HepG2 (cell line): ENCODE measurements around the gene PSD4. TPM values are rescaled to one million over a fixed set of nuclear protein-coding genes. Genes with fewer than 3 reads are reported as not detected.

Experiments
- ATAC-seq: fragments of 200-7000 bp; cut with Tn5 transposase; 3 replicates; pipeline ENCODE4 v1.9.1; 2020; ENCODE audit warnings: mild to moderate bottlenecking, moderate library complexity
- BruUV-seq: library from RNA; stranded (reverse); fragments of 400-500 nt; replicated peaks from 2 replicates; lab custom pipeline; 2021; lab: Mats Ljungman, UMichigan
- CTCF ChIA-PET: fragments of 300-600 bp; formaldehyde crosslinking; extraction: SDS; loops from one replicate; lab custom pipeline; 2021; ENCODE audit warnings: low total read pairs, inconsistent platforms, low intra/inter-chr PET ratio; lab: Yijun Ruan, JAX
- POLR2A ChIA-PET: fragments of 350-600 bp; sonication (Branson Sonifier 250); formaldehyde crosslinking; loops from one replicate; lab custom pipeline; 2020; ENCODE audit warnings: antibody characterized with exemption, inconsistent platforms; lab: Yijun Ruan, JAX
- DNase-seq: peaks from one replicate; pipeline ENCODE4 v3.0.0-alpha.2; 2015; ENCODE audit warnings: low spot score
- FAIRE-seq: peaks from 3 replicates; lab custom pipeline; 2011; peaks lifted over from hg19 to GRCh38; lab: Jason Lieb, UNC
- H2AFZ ChIP-seq: one replicate; pipeline ENCODE4 v1.6.1; 2011; ENCODE audit warnings: low read length, inconsistent platforms
- H3K27ac ChIP-seq: fragments of 300-600 bp; 3 replicates; pipeline ENCODE4 v1.8.0; 2011; ENCODE audit warnings: mixed run types, mild to moderate bottlenecking, mixed read lengths, low read length, inconsistent platforms; ENCODE audit not compliant: insufficient read depth; ENCODE audit errors: extremely low read length
- H3K27me3 ChIP-seq, 2 experiments: fragments of 200-600 bp in 1 of 2; 2 replicates in 1 of 2; 3 replicates in 1 of 2; pipeline versions ENCODE4 v1.6.0 to v1.8.0; 2011; ENCODE audit warnings: low read length in 2 of 2, mild to moderate bottlenecking in 2 of 2, moderate library complexity in 2 of 2, inconsistent platforms in 1 of 2; ENCODE audit not compliant: insufficient read depth in 2 of 2, control insufficient read depth in 1 of 2
- H3K36me3 ChIP-seq, 2 experiments: fragments of 200-600 bp in 1 of 2; replicated peaks in 1 of 2; 2 replicates in 1 of 2; 3 replicates in 1 of 2; pipeline versions ENCODE4 v1.5.1 to v1.8.0; 2011; ENCODE audit warnings: low read length in 2 of 2, inconsistent platforms in 1 of 2; ENCODE audit not compliant: insufficient read depth in 2 of 2, control insufficient read depth in 1 of 2
- H3K4me1 ChIP-seq: 2 replicates; pipeline ENCODE4 v1.5.1; 2012; ENCODE audit warnings: low read length, inconsistent platforms; ENCODE audit not compliant: insufficient read depth
- H3K4me2 ChIP-seq: 2 replicates; pipeline ENCODE4 v1.6.0; 2011; ENCODE audit warnings: low read depth, low read length, inconsistent platforms
- H3K4me3 ChIP-seq, 3 experiments: fragments of 200-600 bp in 1 of 3; sonication (generic), shearing (Covaris generic) in 1 of 3; replicated peaks in 1 of 3; 2 replicates each; pipeline ENCODE4 v1.5.1; 2011 to 2016; ENCODE audit warnings: low read length in 3 of 3, inconsistent platforms in 2 of 3, low read depth in 2 of 3, mild to moderate bottlenecking in 2 of 3, control low read depth in 1 of 3, mixed read lengths in 1 of 3; ENCODE audit not compliant: insufficient read depth in 1 of 3
- H3K79me2 ChIP-seq: one replicate; pipeline ENCODE4 v1.6.1; 2011; ENCODE audit warnings: low read length, inconsistent platforms; ENCODE audit not compliant: insufficient read depth
- H3K9ac ChIP-seq: 2 replicates; pipeline ENCODE4 v1.6.0; 2011; ENCODE audit warnings: mild to moderate bottlenecking, low read depth, low read length, inconsistent platforms; ENCODE audit not compliant: insufficient read depth
- H3K9me3 ChIP-seq: 2 replicates; pipeline ENCODE4 v1.5.1; 2012; ENCODE audit warnings: mild to moderate bottlenecking, low read length
- H4K20me1 ChIP-seq: 2 replicates; pipeline ENCODE4 v1.6.0; 2011; ENCODE audit warnings: inconsistent platforms, mild to moderate bottlenecking, low read length, moderate library complexity; ENCODE audit not compliant: insufficient read depth
- FOXM1 ChIP-seq: sonication (generic); formaldehyde crosslinking; IDR thresholded peaks from 2 replicates; pipeline ENCODE4 v1.5.0; 2020; ENCODE audit warnings: missing genetic modification reagents
- NPAS2 ChIP-seq: sonication (generic); formaldehyde crosslinking; IDR thresholded peaks from 2 replicates; pipeline ENCODE4 v1.8.0; 2022; ENCODE audit warnings: mild to moderate bottlenecking, missing genetic modification reagents, borderline replicate concordance
- TBL1XR1 ChIP-seq: fragments of 150-350 bp; IDR thresholded peaks from 2 replicates; pipeline ENCODE4 v1.6.1; 2014; ENCODE audit warnings: borderline replicate concordance, low read length; ENCODE audit not compliant: partially characterized antibody
- ZFYVE20 ChIP-seq: sonication (generic); formaldehyde crosslinking; IDR thresholded peaks from 2 replicates; pipeline ENCODE4 v1.8.0; 2023; ENCODE audit warnings: low read depth, mild to moderate bottlenecking, moderate library complexity, missing genetic modification reagents, borderline replicate concordance
- ZNF292 ChIP-seq: sonication (generic); formaldehyde crosslinking; IDR thresholded peaks from 2 replicates; pipeline ENCODE4 v1.8.1; 2022; ENCODE audit warnings: mild to moderate bottlenecking, low read depth, missing genetic modification reagents, borderline replicate concordance
- ZNF768 ChIP-seq: sonication (generic); formaldehyde crosslinking; IDR thresholded peaks from 2 replicates; pipeline ENCODE4 v1.4.0; 2020; ENCODE audit warnings: missing genetic modification reagents
- WGBS: methylation state at CpG from one replicate; pipeline ENCODE4 v1.1.6; 2017; ENCODE audit warnings: low lambda C conversion rate; 5-methylcytosine and 5-hydroxymethylcytosine counted together
- in situ Hi-C: cut with HindIII; loops from 2 replicates; pipeline ENCODE4 v1.10.0; 2017; ENCODE audit warnings: low pct_unique_long_range_greater_than_20kb; ENCODE audit not compliant: extremely low pct_ligation_motif_present
- intact Hi-C: fragments of 100-400 bp; cut with micrococcal nuclease; formaldehyde crosslinking; loops from one replicate; pipeline ENCODE4 v1.10.0; 2022; ENCODE audit not compliant: unreplicated experiment
- polyA plus RNA-seq, 8 experiments: library from polyadenylated mRNA; depleted of rRNA in 3 of 8; stranded (reverse) in 7 of 8; unstranded in 1 of 8; fragments of >200 nt; fragmentation: Illumina TruSeq in 4 of 8; extraction: Trizol in 4 of 8; gene quantifications; 2 replicates each; pipeline versions ENCODE4 v1.2.1 to v1.2.3, GENCODE V29; 2011 to 2016; ENCODE audit warnings: low read depth in 4 of 8, missing spikeins in 1 of 8, mixed read lengths in 1 of 8; ENCODE audit not compliant: insufficient read depth in 1 of 8
- total RNA-seq, 5 experiments: library from RNA; depleted of rRNA; stranded (reverse); fragments of >200 nt; fragmentation: Illumina TruSeq; extraction: Trizol; gene quantifications; 2 replicates each; pipeline ENCODE4 v1.2.3, GENCODE V29; 2016; ENCODE audit warnings: low read depth in 1 of 5
- TF ChIP-seq, protein P1 (sequence below): sonication (generic); formaldehyde crosslinking; IDR thresholded peaks from 2 replicates; pipeline ENCODE4 v1.5.0; 2020; ENCODE audit warnings: missing genetic modification reagents, mild to moderate bottlenecking, borderline replicate concordance
- TF ChIP-seq, protein P2 (sequence below): sonication (generic); formaldehyde crosslinking; IDR thresholded peaks from 2 replicates; pipeline ENCODE4 v1.5.0; 2020; ENCODE audit warnings: mild to moderate bottlenecking, missing genetic modification reagents, borderline replicate concordance
- TF ChIP-seq, protein P3 (sequence below): sonication (generic); formaldehyde crosslinking; IDR thresholded peaks from 2 replicates; pipeline ENCODE4 v1.9.0; 2021; ENCODE audit warnings: missing genetic modification reagents, borderline replicate concordance

PSD4 gene
- total and polyA plus RNA-seq, 2 of the 13 experiments (the other 11 are each of a cell fraction or from before 2014, with no cell fraction given), result 5.8 to 9.4 TPM

DNA sequence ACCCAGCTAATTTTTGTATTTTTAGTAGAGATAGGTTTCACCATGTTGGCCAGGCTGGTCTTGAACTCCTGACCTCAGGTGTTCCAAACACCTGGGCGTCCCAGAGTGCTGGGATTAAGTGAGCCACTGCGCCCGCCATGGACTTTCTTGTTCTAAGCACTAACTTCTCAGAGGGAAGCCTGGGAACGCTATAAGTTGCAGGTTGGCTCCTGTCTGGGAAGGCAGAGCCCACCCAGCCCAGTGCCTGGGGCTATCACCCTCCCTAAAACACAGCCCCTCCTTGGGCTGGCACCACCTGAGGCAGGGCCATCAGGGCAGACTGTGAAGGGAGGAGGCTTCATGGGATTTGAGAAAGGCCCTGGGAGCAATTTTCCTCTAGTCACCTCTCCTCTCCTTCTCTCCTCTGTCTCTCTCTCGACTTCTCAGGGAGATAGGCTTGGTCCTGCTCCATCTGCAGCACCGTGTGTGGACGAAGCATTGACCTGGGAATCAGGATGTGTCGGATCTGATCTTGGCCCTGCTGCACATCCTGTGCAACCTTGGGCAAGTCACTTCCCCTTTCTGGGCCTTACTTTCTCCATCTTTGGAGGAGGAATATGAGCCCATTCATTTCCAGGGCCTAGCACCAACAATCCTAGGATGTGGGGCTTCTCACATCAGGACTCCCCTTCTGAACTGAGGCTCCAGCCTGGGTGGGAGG, 10.9 kb downstream of the PSD4 start:
- Histone ChIP-seq H3K4me3 (no peak overlapping the region), H3K9me3 (no peaks in the 10 kb centered on the region), H3K27ac (no peak overlapping the region), H3K4me1 (peaks cover 38% of the 10 kb centered on the region), H3K4me2 (no peak overlapping the region), H3K79me2 (no peaks in the 10 kb centered on the region), H3K9ac (no peak overlapping the region), H2AFZ (no peak overlapping the region), H3K36me3 (no peaks in the 10 kb centered on the region; a peak in 1 of 5 replicates), H4K20me1 (no peaks in the 10 kb centered on the region), H3K27me3 (no peaks in the 10 kb centered on the region)
- CTCF ChIA-PET, result no interaction called here
- TF ChIP-seq ZNF292 (CRISPR knock-in tag), result no peak
- TF ChIP-seq ZNF768 (CRISPR knock-in tag), result peak; percentile 81
- FAIRE-seq (no peak), ATAC-seq (no peak), DNase-seq (no peak)
- WGBS, result 86% methylated on average over 8 of the region's 8 CpGs
- BruUV-seq, result no TSS peak
- POLR2A ChIA-PET, result interaction anchor here (2.0 to 6.4 kb wide), 3 partner anchors 14 to 28 kb away, joined by 8 to 97 read pairs (median 46); no protein-coding TSS in a partner anchor
- intact Hi-C loops, result no loop called here
- in situ Hi-C loops, result no loop called here

DNA sequence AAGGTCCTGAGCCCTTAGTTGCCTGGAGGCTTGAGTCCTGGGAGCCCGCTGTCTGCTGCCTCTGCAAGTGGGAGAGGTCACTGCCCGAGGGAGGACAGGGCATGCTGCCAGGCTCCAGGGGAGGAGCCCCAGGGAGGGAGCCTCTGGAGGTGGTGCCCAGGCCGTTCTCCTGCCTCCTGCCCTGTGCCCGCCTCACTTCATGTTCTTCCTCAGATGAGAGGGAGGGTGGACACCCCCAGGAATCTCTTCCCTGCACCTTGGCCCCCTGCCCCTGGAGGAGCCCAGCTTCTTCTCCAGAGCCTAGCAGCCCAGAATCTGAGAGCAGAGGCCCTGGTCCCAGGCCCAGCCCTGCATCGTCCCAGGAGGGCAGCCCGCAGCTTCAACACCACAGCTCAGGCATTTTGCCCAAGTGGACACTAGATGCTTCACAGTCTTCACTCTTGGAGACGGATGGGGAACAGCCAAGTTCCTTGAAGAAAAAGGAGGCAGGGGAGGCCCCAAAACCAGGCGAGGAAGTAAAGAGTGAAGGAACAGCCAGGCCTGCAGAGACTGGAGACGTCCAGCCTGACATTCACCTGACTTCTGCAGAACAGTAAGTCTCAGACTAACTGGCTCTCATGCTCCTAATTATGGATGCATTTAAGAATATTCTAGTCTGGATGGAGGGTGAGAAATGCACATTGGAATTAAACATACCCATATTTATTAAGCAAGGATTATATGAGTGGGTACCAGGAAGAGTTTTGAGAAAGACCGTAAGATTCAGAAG, 12.1 kb downstream of the PSD4 start:
- no peaks in the 10 kb centered on the region for H3K9me3 ChIP-seq
- H3K79me2 ChIP-seq, result no peaks in the 10 kb centered on the region
- H3K4me3 ChIP-seq, result no peak overlapping the region
- H3K27me3 ChIP-seq, result no peaks in the 10 kb centered on the region
- no peak overlapping the region for H3K4me2 ChIP-seq
- no peak overlapping the region for H3K27ac ChIP-seq
- ChIA-PET CTCF (interaction anchor here (0.9 kb wide), 1 partner anchor 18 kb away, joined by 3 read pairs; no protein-coding TSS in a partner anchor), POLR2A (interaction anchor here (1.7 kb wide), 1 partner anchor 13 kb away, joined by 4 read pairs; no protein-coding TSS in a partner anchor)
- intact Hi-C loops, result no loop called here
- in situ Hi-C loops, result no loop called here
- WGBS, result 79% methylated on average over 7 of the region's 10 CpGs
- no peaks in the 10 kb centered on the region; a peak in 1 of 5 replicates for H3K36me3 ChIP-seq
- peaks cover 26% of the 10 kb centered on the region for H3K4me1 ChIP-seq
- H2AFZ ChIP-seq, result no peak overlapping the region
- H3K9ac ChIP-seq, result no peak overlapping the region
- no peak for DNase-seq
- BruUV-seq, result no TSS peak
- H4K20me1 ChIP-seq, result no peaks in the 10 kb centered on the region
- no peak for ATAC-seq
- no peak for FAIRE-seq
- TF ChIP-seq FOXM1 (CRISPR knock-in tag) (no peak), NPAS2 (CRISPR knock-in tag) (no peak), ZFYVE20 (no peak), TBL1XR1 (no peak)
- TF ChIP-seq, protein P1, sequence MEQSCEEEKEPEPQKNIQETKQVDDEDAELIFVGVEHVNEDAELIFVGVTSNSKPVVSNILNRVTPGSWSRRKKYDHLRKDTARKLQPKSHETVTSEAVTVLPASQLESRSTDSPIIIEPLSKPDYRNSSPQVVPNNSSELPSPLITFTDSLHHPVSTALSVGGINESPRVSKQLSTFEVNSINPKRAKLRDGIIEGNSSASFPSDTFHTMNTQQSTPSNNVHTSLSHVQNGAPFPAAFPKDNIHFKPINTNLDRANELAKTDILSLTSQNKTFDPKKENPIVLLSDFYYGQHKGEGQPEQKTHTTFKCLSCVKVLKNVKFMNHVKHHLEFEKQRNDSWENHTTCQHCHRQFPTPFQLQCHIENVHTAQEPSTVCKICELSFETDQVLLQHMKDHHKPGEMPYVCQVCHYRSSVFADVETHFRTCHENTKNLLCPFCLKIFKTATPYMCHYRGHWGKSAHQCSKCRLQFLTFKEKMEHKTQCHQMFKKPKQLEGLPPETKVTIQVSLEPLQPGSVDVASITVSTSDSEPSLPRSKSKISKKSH (CRISPR knock-in tag), result no peak
- TF ChIP-seq, protein P2, sequence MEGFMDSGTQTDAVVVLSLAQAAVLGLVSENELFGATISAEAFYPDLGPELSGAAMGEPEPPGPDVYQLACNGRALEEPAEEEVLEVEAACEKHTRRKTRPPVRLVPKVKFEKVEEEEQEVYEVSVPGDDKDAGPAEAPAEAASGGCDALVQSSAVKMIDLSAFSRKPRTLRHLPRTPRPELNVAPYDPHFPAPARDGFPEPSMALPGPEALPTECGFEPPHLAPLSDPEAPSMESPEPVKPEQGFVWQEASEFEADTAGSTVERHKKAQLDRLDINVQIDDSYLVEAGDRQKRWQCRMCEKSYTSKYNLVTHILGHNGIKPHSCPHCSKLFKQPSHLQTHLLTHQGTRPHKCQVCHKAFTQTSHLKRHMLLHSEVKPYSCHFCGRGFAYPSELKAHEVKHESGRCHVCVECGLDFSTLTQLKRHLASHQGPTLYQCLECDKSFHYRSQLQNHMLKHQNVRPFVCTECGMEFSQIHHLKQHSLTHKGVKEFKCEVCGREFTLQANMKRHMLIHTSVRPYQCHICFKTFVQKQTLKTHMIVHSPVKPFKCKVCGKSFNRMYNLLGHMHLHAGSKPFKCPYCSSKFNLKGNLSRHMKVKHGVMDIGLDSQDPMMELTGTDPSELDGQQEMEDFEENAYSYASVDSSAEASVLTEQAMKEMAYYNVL (CRISPR knock-in tag), result no peak
- TF ChIP-seq, protein P3, sequence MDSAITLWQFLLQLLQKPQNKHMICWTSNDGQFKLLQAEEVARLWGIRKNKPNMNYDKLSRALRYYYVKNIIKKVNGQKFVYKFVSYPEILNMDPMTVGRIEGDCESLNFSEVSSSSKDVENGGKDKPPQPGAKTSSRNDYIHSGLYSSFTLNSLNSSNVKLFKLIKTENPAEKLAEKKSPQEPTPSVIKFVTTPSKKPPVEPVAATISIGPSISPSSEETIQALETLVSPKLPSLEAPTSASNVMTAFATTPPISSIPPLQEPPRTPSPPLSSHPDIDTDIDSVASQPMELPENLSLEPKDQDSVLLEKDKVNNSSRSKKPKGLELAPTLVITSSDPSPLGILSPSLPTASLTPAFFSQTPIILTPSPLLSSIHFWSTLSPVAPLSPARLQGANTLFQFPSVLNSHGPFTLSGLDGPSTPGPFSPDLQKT (CRISPR knock-in tag), result no peak
